Tibial nerve (tissue), 4 donors: Measurements from ENCODE around the gene JPH2.

Experiments
- CTCF ChIP-seq, 5 experiments: fragments of 200-600 bp in 3 of 5; fragments of 450-650 bp in 2 of 5; sonication (generic) in 3 of 5; IDR thresholded peaks; one replicate each; pipeline ENCODE4 v1.5.1; 2016 to 2019; ENCODE audit warnings: antibody characterized with exemption in 5 of 5, mild to moderate bottlenecking in 3 of 5, moderate library complexity in 2 of 5
- EP300 ChIP-seq, 2 donors: sonication (generic); formaldehyde crosslinking; IDR thresholded peaks; one replicate each; pipeline ENCODE4 v1.6.1; 2017; ENCODE audit warnings: antibody characterized with exemption in 2 of 2, mild to moderate bottlenecking in 1 of 2
- POLR2A ChIP-seq, 2 donors: fragments of 450-650 bp; IDR thresholded peaks; one replicate each; pipeline ENCODE4 v1.6.1; 2017; ENCODE audit warnings: antibody characterized with exemption in 2 of 2, mild to moderate bottlenecking in 2 of 2, moderate library complexity in 2 of 2

GRCh38 chr20:44071526-44072111 lies 115.4 kb downstream of the JPH2 start:
- TF ChIP-seq CTCF (IDR thresholded peaks at IDR 0.05) (no peak), POLR2A (IDR thresholded peaks at IDR 0.05) (no peak), EP300 (IDR thresholded peaks at IDR 0.05) (no peak)
